Umbilical cord (tissue), 2 donors: ENCODE results near the gene C10orf90. TPM values are rescaled to one million over a fixed set of nuclear protein-coding genes. Genes with fewer than 3 reads are reported as not detected.

Experiments used
- DNase-seq: peaks from one replicate; pipeline ENCODE4 v3.0.0-alpha.2; 2015; ENCODE audit warnings: low spot score
- total RNA-seq: library from RNA; depleted of rRNA; stranded (reverse); fragments of >200 nt; gene quantifications from one replicate; pipeline ENCODE4 v1.2.3, GENCODE V29; 2014; ENCODE audit warnings: low replicate concordance; ENCODE audit not compliant: insufficient read depth

C10orf90 gene
- total RNA-seq, 1 donor from 2014 or later = 3.6 TPM

DNA sequence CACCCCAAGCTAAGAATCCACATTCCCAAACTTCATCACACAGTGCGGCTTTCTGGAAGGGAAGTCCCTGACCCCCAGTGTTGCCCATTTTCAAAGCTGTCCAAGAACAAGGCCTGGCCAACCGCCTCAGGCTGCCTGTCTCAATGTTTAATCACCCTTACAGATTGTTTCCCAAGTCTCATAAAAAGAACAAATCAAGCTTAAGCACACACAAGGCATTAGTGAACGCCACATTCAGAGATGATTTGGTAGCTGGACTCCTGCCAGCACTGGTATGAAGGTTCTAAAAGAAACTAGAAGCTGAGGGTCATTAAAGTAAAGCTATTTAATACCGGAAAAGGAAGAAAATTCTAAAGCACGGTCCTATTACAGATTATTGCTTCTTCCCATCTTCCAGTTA, 35.6 kb downstream of the C10orf90 start:
- DNase-seq = peak; percentile 29

- DNase-seq = no peak
Measured at GRCh38 chr10:126634347-126634746, 36.1 kb downstream of the C10orf90 start.

GRCh38 chr10:126632705-126633104, 37.8 kb downstream of the C10orf90 start:
- no peak for DNase-seq

DNA sequence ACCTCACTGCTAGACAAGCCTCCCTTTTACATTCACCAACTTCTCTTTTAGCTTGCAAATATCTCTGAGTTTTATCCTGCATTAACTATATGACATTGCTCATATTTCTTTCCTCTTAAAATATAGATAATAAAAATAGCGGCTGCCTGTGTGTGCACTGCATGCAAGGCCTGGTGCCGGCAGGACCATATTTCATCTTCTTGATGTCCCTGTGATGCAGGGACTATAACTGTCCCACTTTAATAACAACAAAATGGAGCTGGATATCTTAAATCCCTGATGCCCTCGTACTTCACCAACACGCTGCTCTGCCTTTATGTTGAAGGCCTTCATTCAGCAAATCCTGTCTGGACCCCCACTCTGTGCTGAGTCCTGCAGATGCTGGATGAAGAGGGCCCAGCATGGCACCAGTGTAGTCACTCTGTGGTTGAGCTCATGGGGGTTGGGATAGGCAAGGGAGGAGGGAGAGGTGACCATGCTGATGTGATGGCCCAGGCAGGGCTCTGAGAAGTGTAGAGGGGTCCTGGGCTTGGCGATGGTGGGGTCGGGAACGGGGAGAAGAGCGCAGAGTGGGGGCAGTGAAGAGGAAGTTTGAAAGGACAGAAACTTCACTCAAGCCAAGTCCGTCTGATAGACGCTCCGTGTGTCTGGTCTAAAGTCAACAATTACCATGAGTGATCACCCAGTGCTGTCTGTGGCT, 40.4 kb downstream of the C10orf90 start:
- DNase-seq = peak; percentile 81

GRCh38 chr10:126628746-126629145, 41.7 kb downstream of the C10orf90 start:
- DNase-seq = no peak

DNA sequence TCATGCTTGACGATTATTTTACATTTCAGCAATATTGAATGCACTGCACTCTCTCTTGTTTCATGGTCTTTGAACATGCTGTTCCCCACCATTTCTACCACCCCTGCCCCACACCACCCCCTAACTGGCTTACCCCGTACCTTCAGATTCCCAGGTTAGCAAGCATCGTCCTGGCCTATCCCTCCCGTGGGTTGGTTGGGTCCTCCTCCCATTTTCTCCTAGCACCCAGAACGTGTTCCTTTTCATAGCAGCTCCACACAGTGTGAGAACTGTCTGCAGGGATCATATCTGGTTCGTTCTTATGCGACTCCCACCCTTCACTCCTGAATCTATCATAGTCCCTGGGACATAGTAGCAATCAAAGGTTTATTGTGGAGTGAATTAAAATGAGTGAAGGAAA, 48.6 kb downstream of the C10orf90 start:
- no peak for DNase-seq

DNA sequence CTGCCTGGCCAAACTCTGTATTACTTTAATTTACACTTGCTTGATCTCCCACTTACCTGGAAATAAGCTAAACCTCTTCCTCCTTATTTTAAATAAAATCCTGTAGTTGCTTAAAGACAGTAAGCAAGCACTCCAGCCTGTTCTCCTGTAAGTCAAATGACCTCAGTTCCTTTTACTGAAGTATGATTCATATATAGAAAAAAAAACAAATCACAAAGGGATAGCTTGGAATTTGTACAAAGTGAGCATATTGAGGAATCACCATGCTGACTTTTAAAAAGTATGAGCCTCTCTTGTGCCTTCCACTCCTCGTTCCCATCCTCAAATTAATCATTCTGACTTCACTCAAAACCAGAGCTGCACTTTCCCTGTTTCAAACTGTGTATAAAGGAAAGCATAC, 52.0 kb downstream of the C10orf90 start:
- no peak for DNase-seq

DNA sequence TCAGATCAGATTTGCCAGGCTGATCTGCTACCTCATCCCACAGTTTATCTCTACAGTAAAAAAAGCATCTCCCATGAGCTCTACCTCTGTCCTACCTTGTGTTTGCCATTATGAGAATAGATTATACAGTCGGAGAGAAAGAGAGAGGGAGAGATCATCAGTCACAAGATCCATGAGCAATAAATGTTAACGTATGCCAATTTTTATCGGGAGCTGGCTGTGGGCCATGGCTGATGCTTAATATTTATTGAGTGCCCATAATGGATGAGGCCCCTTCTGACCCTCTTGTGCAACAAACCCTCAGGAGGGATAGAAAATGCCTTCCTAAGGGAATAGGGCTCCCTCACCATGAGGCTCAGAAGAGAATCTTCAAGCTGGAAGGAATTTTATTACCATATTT, 52.8 kb downstream of the C10orf90 start:
- no peak for DNase-seq

DNA sequence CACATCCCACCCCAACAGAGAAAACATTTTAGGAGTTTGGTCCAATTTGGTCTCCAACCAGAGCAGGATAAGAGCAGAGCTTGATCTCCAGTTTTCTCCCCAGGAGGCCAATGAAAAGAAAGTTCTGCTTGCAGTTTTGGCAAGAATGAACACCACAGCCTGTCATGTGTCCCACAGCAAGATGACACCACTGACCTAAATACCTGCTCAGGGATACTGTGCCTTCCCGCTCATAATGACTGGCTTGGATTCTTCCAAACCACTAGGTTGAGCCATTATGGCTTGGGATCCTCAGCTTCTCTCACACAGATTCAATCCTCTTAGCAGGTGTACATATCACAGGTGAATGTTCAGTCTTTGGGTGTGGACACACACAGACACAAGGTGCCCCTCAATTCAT, 53.3 kb downstream of the C10orf90 start:
- DNase-seq = no peak

GRCh38 chr10:126616737-126617136, 53.8 kb downstream of the C10orf90 start:
- DNase-seq = no peak

DNA sequence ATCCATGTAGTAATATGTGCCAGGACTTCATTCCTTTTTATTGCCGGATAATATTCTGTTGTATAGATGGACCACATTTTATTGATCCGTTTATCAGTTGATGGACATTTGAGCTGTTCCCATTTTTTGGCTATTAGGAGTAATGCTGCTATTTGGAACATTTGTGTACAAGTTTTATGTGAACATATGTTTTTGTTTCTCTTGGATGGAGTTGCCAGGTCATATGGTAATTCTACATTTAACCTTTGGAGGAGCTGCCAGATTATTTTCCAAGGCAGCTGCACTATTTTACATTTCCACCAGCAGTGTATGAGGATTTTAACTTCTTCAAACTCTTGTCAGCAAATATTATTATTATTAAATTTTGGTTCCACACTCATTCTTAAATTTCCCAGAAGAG, 59.2 kb downstream of the C10orf90 start:
- DNase-seq = no peak

- no peak for DNase-seq
Measured at GRCh38 chr10:126609566-126609965, 60.9 kb downstream of the C10orf90 start.

DNA sequence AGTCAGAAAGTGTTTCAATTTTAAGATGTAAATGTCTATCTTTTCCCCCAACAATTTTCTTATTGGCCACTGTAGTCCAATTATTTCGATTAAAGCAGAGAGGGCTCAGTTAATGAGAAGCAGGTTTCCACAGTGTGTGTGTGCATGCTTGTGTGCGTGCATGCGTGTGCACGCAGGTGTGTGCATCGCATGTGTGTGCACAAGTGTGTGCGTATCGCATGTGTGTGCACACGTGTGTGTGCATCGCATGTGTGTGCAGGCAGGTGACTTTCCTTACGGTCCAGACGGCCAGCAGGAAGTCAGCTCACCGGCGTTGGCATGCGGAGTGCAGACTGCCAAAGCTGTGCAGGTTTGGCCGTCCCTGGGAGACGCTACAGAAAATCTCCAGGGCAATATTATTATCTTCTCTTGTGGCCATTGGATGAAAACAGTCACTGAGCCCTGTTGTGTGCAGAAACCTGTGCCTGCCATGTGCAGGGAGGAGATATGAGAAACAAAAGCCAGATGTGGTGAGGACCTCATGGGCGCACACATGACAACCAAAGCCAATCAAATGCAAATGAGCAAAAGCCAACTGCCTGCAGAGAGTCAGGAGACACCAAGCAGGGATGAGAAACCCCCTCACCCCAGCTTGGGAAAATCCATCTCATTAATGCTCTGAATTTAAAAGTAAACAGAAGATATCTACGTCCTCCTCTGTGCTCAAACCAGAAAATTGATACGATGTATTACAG, 70.4 kb downstream of the C10orf90 start:
- DNase-seq = no peak

GRCh38 chr10:126598009-126598408, 72.5 kb downstream of the C10orf90 start:
- DNase-seq = no peak

- DNase-seq = no peak
Measured at GRCh38 chr10:126597211-126597610, 73.3 kb downstream of the C10orf90 start.

- DNase-seq = no peak
Measured at GRCh38 chr10:126596472-126597016, 73.9 kb downstream of the C10orf90 start.

GRCh38 chr10:126595160-126595559, 75.3 kb downstream of the C10orf90 start:
- no peak for DNase-seq

- DNase-seq = no peak
Measured at GRCh38 chr10:126593968-126594701, 76.4 kb downstream of the C10orf90 start.

- no peak for DNase-seq
Measured at GRCh38 chr10:126592901-126593300, 77.6 kb downstream of the C10orf90 start.

DNA sequence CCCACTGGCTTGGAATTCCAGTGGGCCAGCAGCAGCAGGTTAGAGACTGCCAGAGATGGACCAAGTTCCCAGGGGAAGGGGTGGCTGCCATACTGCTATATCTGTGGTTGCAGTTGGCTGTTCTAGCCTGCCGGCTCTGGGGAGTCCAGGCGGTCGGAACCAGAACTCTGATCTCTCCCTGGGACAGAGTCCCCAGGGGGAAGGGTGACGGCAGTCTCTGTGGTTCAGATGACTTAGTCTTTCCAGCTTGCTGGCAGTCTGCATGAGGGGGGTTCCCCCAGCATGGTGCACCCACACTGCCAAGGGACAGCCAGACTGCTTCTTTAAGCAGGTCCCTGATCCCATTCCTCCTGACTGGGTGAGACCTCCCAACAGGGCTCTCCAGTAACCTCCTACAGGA, 82.5 kb downstream of the C10orf90 start:
- DNase-seq = no peak

DNA sequence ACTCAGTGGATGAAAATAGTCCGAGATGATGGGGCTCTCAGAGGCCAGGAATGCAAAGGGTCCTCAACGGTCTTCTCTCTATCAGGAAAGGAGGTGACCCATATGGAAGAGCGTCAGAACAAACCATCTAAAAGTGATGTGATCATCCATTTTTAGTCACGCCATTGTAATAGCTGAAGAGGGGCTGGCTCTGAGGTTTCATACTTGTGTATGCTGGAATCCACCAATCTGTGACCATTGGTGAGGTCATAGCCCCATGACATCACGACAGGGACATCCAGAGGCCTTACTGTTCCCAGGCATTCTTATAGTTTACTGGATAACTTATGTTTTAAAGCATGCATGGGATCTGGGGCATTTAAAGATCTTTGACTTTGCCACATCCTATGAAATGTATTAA, 83.6 kb downstream of the C10orf90 start:
- no peak for DNase-seq

- no peak for DNase-seq
Measured at GRCh38 chr10:126586128-126586527, 84.4 kb downstream of the C10orf90 start.
